ENCODE measurements around the gene ARHGAP29.

The ARHGAP29 gene

DNA sequence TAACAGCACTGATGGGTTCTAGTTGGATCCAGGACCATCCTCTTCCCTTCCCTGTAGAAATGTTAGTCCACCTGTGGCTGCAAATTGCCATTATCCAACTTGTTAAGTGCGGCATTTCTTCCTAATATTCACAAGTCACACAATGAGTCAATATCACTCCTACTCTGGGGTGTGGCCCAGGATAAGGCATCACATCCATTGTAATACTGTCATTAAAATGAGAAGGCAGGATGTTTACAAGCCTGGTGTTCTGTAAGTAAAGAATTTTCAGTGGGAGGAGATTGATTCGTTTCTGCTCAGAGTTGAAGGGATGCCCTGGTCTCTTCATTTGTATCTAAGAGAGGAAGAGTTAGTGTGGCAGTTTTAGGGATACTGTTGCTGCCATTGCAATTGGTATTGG lies 18.1 kb upstream of the ARHGAP29 start:
- H3K4me3 ChIP-seq (ENCODE audit: low read depth, low read length), result no peak overlapping the region
- CTCF ChIA-PET, result interaction anchor here (1.0 kb wide), 2 partner anchors 80 to 216 kb away, joined by 3 to 5 read pairs; no protein-coding TSS in a partner anchor
- POLR2A ChIA-PET, result no interaction called here
- H3K27ac ChIP-seq (ENCODE audit: extremely low read depth, low read depth, low read length), result no peak overlapping the region
- no peaks in the 10 kb centered on the region for H3K9me3 ChIP-seq (ENCODE audit: control insufficient read depth, insufficient read depth, low read depth, low read length)
- TF ChIP-seq ZNF16 (tag by site-specific recombination; IDR thresholded peaks at IDR 0.05; ENCODE audit: low read depth) (no peak), ZNF510 (tag by site-specific recombination; IDR thresholded peaks at IDR 0.05; ENCODE audit: insufficient replicate concordance) (no peak), ZNF354C (tag by site-specific recombination; IDR thresholded peaks at IDR 0.05; ENCODE audit: borderline replicate concordance, low read depth) (no peak)
- no peaks in the 10 kb centered on the region for H3K4me1 ChIP-seq (ENCODE audit: control insufficient read depth, insufficient read depth, low read length)
- H3K36me3 ChIP-seq (ENCODE audit: control insufficient read depth in 2 of 2, insufficient read depth in 1 of 2, low read length in 2 of 2), result no peaks in the 10 kb centered on the region

DNA sequence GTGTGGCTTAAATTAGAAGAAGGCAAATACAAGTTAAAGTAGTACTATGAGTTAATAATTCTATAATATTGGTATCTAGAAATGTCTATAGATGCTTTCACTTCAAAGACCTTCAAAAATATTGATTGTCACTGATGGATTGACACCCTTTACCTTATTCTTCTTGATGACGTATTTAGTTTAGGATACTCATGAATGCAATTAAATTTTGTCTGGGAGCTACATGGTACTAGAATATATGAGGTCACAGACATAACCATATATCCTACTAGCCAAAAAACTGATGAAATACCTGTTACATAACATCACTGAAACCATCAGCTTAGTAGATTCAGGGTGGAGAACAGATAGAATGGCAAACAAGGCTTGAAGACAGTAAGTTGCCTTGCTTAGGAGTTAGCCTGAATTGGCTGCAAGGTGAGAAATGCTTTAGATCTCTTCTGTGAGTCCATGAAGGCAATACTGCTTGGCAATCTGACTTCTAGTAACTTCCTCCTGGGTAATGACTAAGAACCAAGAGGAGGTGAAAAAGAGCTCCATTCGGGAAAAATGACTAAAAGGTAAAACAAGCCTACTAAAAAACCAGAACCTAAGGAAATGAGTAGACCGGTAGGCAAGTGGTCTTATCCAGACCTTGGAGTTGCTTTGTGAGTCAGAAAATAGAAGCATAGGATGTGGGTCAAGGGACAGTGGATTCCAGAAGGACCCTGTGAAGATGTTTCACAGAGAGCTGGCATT lies 16.9 kb upstream of the ARHGAP29 start:
- H3K9me3 ChIP-seq (ENCODE audit: control insufficient read depth, insufficient read depth, low read depth, low read length), result no peaks in the 10 kb centered on the region
- no peak overlapping the region for H3K27ac ChIP-seq (ENCODE audit: extremely low read depth, low read depth, low read length)
- TF ChIP-seq PBX3 (CRISPR knock-in tag; IDR thresholded peaks at IDR 0.05), result no peak
- TF ChIP-seq ZNF610 (tag by site-specific recombination; IDR thresholded peaks at IDR 0.05; ENCODE audit: borderline replicate concordance), result no peak
- TF ChIP-seq, protein P1, sequence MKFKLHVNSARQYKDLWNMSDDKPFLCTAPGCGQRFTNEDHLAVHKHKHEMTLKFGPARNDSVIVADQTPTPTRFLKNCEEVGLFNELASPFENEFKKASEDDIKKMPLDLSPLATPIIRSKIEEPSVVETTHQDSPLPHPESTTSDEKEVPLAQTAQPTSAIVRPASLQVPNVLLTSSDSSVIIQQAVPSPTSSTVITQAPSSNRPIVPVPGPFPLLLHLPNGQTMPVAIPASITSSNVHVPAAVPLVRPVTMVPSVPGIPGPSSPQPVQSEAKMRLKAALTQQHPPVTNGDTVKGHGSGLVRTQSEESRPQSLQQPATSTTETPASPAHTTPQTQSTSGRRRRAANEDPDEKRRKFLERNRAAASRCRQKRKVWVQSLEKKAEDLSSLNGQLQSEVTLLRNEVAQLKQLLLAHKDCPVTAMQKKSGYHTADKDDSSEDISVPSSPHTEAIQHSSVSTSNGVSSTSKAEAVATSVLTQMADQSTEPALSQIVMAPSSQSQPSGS (tag by site-specific recombination; IDR thresholded peaks at IDR 0.05; ENCODE audit: low read depth), result 0 out of 2 replicates have a peak, but pooled peaks have one; percentile 5
- POLR2A ChIA-PET, result interaction anchor here (1.5 kb wide), 1 partner anchor 16 kb away, joined by 11 read pairs; the partner anchor contains the start of gene ARHGAP29
- H3K4me1 ChIP-seq (ENCODE audit: control insufficient read depth, insufficient read depth, low read length), result no peaks in the 10 kb centered on the region
- no peak overlapping the region for H3K4me3 ChIP-seq (ENCODE audit: low read depth, low read length)
- H3K36me3 ChIP-seq (ENCODE audit: control insufficient read depth in 2 of 2, insufficient read depth in 1 of 2, low read length in 2 of 2), result no peaks in the 10 kb centered on the region
- CTCF ChIA-PET, result interaction anchor here (0.5 to 1.2 kb wide), 7 partner anchors 12 to 345 kb away, joined by 3 to 4 read pairs (median 3); partner anchors contain the start of genes ARHGAP29 and GCLM

DNA sequence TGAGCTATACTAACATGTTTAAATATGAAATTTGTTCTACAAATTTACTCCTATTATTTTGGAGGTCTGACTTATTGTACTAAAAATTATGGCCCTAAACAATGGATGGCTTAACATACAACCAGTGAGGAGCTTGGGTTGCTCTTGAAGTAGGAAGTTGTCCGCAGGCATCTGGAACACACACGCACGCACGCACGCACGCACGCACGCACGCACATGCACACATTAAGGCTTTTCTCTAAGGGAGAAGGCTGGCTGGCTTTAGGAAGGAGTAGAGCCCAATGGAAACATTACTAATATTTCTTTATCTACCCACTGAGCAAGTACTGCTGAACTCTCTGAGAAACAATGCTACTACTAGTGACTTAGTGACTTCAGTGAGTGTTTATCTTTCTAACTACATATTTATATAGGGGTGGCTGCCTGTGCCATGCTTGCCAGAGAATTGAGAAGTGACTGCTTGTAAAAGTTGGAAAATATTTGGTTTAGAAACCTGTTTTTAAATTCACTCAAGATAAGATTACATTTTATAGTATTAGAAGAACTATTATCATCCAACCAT lies 16.2 kb upstream of the ARHGAP29 start:
- H3K4me3 ChIP-seq (ENCODE audit: low read depth, low read length), result no peak overlapping the region
- CTCF ChIA-PET, result interaction anchor here (0.5 to 1.2 kb wide), 5 partner anchors 12 to 344 kb away, joined by 3 to 7 read pairs (median 4); partner anchors contain the start of genes ARHGAP29 and GCLM
- no peaks in the 10 kb centered on the region for H3K4me1 ChIP-seq (ENCODE audit: control insufficient read depth, insufficient read depth, low read length)
- POLR2A ChIA-PET, result interaction anchor here (1.5 kb wide), 1 partner anchor 16 kb away, joined by 11 read pairs; the partner anchor contains the start of gene ARHGAP29
- no peaks in the 10 kb centered on the region for H3K36me3 ChIP-seq (ENCODE audit: control insufficient read depth in 2 of 2, insufficient read depth in 1 of 2, low read length in 2 of 2)
- H3K27ac ChIP-seq (ENCODE audit: extremely low read depth, low read depth, low read length), result no peak overlapping the region
- no peaks in the 10 kb centered on the region for H3K9me3 ChIP-seq (ENCODE audit: control insufficient read depth, insufficient read depth, low read depth, low read length)
- TF ChIP-seq BCL11B (tag by site-specific recombination; IDR thresholded peaks at IDR 0.05; ENCODE audit: low read depth) (no peak), RBAK (tag by site-specific recombination; IDR thresholded peaks at IDR 0.05) (no peak), ZNF473 (tag by site-specific recombination; IDR thresholded peaks at IDR 0.05) (no peak), ZNF391 (tag by site-specific recombination; IDR thresholded peaks at IDR 0.05; ENCODE audit: borderline replicate concordance, low read depth) (no peak), ZNF670 (tag by site-specific recombination; IDR thresholded peaks at IDR 0.05; ENCODE audit: low read depth) (no peak), ZNF571 (tag by site-specific recombination; IDR thresholded peaks at IDR 0.05) (no peak), PRDM4 (tag by site-specific recombination; IDR thresholded peaks at IDR 0.05) (no peak), ZBTB21 (tag by site-specific recombination; IDR thresholded peaks at IDR 0.05) (no peak), ZNF302 (tag by site-specific recombination; IDR thresholded peaks at IDR 0.05; ENCODE audit: low read depth) (no peak), ZNF433 (tag by site-specific recombination; IDR thresholded peaks at IDR 0.05; ENCODE audit: low read depth) (no peak)
- TF ChIP-seq, protein P2, sequence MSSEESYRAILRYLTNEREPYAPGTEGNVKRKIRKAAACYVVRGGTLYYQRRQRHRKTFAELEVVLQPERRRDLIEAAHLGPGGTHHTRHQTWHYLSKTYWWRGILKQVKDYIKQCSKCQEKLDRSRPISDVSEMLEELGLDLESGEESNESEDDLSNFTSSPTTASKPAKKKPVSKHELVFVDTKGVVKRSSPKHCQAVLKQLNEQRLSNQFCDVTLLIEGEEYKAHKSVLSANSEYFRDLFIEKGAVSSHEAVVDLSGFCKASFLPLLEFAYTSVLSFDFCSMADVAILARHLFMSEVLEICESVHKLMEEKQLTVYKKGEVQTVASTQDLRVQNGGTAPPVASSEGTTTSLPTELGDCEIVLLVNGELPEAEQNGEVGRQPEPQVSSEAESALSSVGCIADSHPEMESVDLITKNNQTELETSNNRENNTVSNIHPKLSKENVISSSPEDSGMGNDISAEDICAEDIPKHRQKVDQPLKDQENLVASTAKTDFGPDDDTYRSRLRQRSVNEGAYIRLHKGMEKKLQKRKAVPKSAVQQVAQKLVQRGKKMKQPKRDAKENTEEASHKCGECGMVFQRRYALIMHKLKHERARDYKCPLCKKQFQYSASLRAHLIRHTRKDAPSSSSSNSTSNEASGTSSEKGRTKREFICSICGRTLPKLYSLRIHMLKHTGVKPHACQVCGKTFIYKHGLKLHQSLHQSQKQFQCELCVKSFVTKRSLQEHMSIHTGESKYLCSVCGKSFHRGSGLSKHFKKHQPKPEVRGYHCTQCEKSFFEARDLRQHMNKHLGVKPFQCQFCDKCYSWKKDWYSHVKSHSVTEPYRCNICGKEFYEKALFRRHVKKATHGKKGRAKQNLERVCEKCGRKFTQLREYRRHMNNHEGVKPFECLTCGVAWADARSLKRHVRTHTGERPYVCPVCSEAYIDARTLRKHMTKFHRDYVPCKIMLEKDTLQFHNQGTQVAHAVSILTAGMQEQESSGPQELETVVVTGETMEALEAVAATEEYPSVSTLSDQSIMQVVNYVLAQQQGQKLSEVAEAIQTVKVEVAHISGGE (tag by site-specific recombination; conservative IDR thresholded peaks at IDR 0.05; ENCODE audit: low read depth), result no peak
- TF ChIP-seq, protein P3, sequence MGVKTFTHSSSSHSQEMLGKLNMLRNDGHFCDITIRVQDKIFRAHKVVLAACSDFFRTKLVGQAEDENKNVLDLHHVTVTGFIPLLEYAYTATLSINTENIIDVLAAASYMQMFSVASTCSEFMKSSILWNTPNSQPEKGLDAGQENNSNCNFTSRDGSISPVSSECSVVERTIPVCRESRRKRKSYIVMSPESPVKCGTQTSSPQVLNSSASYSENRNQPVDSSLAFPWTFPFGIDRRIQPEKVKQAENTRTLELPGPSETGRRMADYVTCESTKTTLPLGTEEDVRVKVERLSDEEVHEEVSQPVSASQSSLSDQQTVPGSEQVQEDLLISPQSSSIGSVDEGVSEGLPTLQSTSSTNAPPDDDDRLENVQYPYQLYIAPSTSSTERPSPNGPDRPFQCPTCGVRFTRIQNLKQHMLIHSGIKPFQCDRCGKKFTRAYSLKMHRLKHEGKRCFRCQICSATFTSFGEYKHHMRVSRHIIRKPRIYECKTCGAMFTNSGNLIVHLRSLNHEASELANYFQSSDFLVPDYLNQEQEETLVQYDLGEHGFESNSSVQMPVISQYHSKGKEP (tag by site-specific recombination; IDR thresholded peaks at IDR 0.05), result no peak

Measured in HEK293 (cell line).